HG03457 (cell line): ENCODE data around the gene PTPN2.
"Not testable (repeated sequence)": the region's sequence is repeated elsewhere in the genome, so short reads cannot be mapped to it uniquely, and the experiment has no call there.

Source experiments
- ATAC-seq: cut with Tn5 transposase; IDR thresholded peaks from one replicate; pipeline ENCODE4 v1.9.1; 2021; ENCODE audit warnings: moderate number of reproducible peaks; ENCODE audit not compliant: unreplicated experiment

The PTPN2 gene

GRCh38 chr18:12895014-12895413 is 11.0 kb upstream of the PTPN2 start:
- no peak for ATAC-seq

GRCh38 chr18:12891561-12891960 is 7.5 kb upstream of the PTPN2 start:
- ATAC-seq = no peak

DNA sequence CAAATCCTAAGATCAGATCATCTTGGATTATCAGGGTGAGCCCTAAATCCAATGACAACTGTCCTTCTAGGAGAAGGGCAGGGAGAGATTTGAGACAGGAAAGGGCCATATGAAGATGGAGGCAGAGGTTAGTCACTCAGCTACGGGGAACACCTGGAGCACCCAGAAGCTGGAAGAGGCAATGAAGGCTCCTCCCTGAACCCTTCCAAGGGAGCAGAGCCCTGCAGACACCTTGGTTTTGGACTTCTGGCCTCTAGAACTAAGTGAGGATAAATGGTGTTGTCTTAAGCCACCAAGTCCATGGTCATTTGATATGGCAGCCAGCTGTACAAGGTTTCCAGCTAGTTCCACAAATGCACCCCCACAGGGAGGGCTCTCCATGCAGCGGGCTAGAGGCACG is 6.9 kb upstream of the PTPN2 start:
- ATAC-seq = no peak

DNA sequence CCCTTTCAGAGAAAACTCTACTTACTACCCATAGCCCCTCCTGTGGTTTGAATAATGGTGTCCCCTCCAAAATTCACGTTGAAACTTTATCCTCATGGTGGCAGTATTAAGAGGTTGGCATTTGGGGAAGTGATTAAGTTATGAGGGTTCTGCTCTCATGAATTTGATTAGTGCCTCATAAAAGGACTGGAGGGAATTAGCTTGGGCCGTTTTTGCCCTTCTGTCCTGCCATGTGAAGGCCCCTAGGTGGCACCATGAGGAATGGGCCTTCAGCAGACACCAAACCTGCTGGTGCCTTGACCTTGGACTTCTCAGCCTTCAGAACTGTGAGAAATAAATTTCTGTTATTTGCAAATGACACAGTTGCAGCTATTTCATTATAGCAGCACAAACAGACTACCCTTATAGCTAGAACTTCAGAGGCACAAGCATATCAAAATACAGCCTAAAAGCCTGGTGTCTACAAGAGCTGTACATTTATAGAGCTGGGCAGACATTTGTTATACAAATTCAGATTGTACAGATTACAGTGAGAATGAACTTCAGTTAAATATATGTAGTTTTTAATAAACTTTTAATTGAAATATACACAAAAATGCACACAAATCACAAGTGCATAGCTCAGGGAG is 2.6 kb upstream of the PTPN2 start:
- no peak for ATAC-seq

DNA sequence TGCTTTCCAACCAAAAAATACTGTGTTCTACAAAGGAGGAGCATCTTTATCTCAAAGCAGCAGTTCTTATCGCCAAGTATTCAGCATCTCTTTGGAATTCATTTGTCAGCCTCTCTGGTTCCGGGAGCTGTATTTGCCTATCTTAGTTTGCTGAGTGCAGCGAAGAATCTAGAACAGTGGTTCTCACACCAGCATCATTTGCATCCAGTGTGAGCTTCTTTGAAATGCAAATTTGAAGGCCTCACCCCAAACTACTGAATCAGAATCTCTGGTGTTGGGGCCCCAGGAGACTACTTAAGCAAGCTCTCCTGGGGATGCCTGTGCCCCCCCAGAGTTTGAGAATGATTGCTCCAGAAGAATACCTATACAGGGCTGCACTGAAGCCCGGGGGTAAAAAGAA is 1.5 kb upstream of the PTPN2 start:
- no peak for ATAC-seq

GRCh38 chr18:12884406-12885323 is 628 bp upstream of the PTPN2 start:
- ATAC-seq = no peak

- ATAC-seq = peak; percentile 0
Observed at GRCh38 chr18:12883372-12883683, 709 bp downstream of the PTPN2 start.

GRCh38 chr18:12882453-12883371 is 1.3 kb downstream of the PTPN2 start:
- no peak for ATAC-seq

DNA sequence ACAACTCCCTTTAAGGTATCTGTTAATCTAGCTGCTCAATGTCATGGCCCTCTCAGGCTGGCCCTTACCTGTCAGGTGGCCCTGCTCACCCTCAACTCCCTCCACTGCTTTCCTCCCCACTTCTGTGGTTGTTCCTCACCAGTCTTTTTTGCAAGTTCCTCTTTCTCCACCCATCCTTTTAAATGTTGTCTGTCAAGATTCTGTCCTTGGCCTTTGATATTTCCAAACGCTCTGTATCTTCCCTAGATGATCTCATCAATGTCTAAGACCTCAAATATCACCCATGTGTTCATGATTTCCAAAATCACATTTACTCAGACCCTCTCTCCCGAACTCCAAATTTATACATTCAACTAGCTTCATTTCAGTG is 3.5 kb downstream of the PTPN2 start:
- ATAC-seq = no peak

DNA sequence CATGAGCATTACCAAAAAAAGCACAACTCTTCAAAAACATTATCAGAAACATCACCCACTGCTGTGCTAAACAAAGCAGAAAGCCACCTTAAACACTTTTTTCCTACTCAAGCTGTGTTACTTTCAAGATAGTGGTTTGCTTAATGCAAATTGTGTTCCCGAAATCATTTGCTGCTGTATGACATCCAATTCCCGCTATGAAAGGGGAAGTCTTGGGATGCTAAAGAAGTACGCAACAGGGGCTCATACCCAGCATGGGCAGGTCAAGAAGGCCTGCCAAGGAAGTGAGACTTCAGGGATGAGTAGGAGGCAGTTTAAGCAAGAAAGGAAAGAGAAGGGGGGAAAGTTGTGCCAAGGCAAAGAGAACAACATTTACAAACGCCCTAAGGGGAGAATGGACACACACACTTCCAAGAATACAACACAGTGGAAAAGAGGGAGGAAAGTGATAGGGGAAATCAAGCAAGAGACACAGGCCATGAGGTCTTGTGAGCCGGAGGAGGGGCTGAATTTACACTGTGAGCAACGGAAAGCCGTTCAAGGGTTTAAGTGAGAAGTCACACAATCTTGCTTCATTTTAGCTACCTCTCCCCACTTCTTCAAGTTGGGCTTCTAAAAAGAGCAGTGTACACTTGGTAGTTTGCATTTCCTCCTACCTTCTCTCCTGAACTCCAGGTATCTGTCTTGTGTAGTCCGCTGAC is 4.0 kb downstream of the PTPN2 start:
- no peak for ATAC-seq

DNA sequence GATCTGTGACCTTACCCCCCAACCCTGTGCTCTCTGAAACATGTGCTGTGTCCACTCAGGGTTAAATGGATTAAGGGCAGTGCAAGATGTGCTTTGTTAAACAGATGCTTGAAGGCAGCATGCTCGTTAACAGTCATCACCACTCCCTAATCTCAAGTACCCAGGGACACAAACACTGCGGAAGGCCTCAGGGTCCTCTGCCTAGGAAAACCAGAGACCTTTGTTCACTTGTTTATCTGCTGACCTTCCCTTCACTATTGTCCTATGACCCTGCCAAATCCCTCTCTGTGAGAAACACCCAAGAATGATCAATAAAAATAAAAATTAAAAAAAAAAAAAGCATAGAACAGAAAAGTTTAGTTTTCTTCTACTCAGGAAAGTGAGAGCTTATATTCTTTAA is 9.0 kb downstream of the PTPN2 start:
- not testable (repeated sequence) for ATAC-seq

GRCh38 chr18:12873961-12874567 is 10.0 kb downstream of the PTPN2 start:
- ATAC-seq = not testable (repeated sequence)

GRCh38 chr18:12872408-12872807 is 11.6 kb downstream of the PTPN2 start:
- ATAC-seq = no peak

DNA sequence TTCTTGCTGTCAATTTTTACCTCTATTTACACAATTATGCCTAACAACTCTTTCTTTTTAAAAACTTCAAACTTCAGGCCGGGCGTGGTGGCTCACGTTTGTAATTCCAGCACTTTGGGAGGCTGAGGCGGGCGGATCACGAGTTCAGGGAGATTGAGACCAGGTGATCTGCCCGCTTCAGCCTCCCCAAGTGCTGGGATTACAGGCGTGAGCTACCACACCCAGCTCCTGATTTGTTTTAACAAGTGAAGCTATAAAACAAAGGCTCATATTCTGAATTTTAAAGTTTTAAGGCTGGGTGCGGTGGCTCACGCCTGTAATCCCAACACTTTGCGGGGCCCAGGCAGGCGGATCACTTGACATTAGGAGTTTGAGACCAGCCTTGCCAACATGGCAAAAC is 15.5 kb downstream of the PTPN2 start:
- ATAC-seq = no peak

- ATAC-seq = no peak
Observed at GRCh38 chr18:12867441-12868123, 16.5 kb downstream of the PTPN2 start.

GRCh38 chr18:12863687-12864216 is 20.3 kb downstream of the PTPN2 start:
- no peak for ATAC-seq

DNA sequence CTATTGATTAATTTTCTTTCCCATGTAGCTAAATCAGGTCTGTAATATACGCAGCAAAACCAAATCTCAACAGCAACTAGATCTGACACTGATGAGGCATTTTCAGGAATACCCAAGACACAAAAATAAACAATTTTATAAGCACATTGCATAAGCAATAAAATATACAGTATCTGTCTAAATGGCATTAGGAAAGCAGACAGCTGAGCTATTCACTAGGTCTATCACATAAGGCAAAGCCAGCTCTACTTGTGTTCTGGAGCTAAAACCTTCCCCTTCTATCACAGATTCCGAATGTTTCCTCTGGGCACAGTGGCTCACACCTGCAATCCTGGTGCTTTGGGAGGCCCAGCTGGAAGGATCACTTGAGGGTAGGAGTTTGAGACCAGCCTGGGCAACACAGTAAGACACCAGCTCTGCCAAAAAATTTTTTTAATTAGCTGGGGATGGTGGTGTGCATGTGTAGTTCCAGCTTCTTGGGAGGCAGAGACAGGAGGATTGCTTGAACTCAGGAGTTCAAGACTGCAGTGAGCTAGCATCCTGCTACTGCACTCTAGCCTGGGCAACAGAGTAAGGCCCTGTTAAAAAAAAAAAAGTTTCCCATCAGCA is 21.1 kb downstream of the PTPN2 start:
- no peak for ATAC-seq

GRCh38 chr18:12862467-12862866 is 21.6 kb downstream of the PTPN2 start:
- ATAC-seq = no peak

- ATAC-seq = no peak
Observed at GRCh38 chr18:12861637-12862036, 22.4 kb downstream of the PTPN2 start.
